HG02852 (cell line): ENCODE data around the gene RHOBTB3.
"Not testable (repeated sequence)": the region's sequence is repeated elsewhere in the genome, so short reads cannot be mapped to it uniquely, and the experiment has no call there.

Experiments
- ATAC-seq: cut with Tn5 transposase; IDR thresholded peaks from one replicate; pipeline ENCODE4 v1.9.1; 2021; ENCODE audit warnings: mild to moderate bottlenecking, moderate library complexity; ENCODE audit not compliant: unreplicated experiment

Gene RHOBTB3

DNA sequence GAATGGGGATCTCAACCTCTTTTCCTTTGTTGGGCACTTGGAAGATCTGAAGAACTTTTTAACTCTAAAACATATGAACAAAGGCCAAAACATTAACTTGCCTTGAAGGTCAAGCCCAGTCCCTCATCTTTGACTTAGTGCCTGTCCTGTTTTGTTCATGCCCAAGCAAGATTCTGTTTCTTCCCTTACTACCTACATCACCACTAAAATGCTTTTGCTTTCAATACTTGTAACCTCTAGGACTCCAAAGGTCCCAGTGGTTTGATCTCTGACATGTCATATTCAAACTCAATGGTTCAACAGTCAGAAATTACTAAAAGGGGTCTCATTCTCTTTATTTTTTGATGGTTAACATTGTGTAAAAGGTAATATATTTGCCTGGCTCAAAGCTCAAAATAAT is 67.4 kb downstream of the RHOBTB3 start:
- no peak for ATAC-seq

DNA sequence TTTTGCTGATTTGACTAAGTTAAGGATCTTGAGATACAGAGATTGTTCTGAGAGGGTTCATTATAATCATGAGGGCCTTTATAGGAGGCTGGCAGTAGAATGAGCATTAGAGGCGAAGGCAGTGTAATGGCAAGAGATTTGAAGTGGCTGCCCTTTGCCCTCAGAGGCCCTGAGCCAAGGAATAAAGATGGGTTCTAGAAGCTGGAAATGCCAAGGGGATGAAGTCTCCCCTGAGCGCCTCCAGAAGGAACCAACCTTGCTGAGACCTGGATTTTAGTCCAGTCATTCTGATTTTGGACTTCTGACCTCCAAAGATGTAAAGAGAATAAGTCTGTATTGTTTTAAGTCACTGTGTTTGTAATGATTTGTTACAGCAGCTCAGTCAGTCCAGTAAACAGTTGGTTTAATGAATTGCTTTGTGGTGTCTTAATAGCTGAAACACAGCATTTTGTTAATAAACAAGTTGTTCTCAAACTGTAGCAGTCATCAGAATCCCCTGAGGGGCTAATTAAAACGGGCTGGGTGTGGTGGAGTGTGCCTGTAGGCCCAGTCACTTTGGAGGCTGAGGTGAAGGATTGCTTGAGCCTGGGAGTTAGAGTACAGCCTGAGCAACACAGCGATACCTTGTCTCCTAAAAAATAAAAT is 68.2 kb downstream of the RHOBTB3 start:
- ATAC-seq: no peak

DNA sequence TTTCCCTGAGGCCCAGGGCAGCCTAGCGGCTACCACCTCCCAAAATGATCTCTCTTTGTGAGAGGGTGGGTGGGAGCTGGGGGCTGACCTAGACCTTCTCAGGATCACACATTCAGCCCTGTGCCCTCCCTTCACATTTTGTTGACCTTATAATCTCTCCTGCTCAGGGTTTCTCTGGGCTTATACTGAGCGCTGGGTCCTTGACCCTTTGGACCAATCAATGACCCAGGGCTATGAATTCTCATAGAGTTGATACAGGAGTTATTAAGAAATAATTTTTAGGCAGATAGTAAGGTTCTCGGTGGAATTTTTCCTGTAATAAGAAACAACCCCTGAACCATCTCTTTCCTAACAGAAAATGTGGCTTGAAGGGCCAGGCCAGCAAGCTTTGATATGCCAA is 69.4 kb downstream of the RHOBTB3 start:
- ATAC-seq: no peak

DNA sequence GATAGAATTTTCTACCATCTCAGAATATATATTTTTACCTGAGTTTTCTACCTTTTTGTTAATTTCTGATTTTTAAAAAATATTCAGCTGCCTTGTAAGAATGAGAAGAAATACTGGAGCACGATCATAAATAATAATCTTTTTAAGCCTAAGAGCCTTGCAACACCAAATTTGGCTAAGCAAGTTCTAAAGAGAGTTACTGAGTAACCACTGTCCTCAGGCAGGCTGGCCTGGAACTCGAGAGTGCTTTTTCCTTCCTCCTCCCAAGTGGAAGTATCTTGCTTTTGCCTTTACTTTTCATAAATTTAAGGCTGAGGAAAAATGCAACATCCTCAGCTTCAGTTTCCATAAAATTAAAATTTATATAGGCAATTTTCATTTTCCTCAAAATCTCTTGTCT is 70.4 kb downstream of the RHOBTB3 start:
- no peak for ATAC-seq

DNA sequence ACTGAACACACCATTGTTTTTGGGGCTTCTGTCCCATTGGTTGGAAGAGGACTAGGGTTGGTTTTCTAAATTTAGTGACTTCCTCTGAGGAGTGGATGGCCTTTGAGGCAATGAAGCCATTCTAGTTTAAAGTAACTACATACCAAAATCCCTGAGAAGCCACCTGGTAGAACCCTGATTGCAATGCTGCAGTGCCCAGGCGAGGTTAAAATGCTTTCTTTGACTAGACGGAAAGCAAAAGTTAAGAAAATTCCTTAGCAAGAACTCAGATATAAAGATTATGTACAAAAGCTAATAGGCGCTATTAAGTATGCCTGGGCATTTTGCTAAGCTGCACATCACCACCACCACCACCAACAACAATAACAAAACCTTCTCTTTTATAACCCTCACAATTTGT is 70.8 kb downstream of the RHOBTB3 start:
- no peak for ATAC-seq

DNA sequence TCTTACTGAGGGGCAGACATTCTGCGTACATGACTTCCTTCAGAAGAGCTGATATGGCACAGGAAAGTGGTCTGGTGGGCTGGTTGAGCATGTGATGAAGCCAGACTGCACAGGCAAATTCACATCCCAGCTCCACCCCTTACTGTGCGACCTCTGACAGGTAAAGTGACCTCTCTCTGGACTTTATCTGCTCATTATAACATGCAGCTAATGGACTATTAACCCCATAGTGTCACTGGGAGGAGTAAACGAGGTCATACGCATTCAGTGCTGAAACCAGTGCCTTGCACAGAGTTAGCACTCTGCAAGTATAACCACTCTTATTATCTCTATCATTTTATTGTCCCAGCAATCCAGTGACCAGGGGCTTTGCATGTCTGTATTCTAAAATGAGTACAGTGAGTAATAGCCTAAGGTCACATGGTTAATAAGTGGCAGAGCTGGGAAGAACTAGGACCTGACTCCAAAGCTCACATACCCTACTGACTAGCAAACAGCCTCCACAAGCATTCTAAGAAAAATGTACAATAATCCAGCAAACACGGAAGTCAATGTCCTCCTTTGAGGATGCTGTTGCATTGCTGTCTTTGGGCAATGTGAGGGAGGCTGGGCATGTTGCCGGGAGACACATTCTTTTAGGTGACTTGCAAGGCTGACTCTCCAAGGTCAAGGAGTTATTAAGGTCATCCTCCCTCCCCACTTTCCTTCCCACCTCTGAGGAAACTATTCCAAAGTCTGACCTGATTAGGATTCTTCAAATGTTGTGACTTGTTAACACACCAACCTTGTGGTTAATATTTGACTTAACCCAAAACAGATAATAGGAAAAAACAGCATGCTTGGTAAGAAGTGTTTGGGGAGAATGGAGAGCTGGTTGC is 72.4 kb downstream of the RHOBTB3 start:
- no peak for ATAC-seq

DNA sequence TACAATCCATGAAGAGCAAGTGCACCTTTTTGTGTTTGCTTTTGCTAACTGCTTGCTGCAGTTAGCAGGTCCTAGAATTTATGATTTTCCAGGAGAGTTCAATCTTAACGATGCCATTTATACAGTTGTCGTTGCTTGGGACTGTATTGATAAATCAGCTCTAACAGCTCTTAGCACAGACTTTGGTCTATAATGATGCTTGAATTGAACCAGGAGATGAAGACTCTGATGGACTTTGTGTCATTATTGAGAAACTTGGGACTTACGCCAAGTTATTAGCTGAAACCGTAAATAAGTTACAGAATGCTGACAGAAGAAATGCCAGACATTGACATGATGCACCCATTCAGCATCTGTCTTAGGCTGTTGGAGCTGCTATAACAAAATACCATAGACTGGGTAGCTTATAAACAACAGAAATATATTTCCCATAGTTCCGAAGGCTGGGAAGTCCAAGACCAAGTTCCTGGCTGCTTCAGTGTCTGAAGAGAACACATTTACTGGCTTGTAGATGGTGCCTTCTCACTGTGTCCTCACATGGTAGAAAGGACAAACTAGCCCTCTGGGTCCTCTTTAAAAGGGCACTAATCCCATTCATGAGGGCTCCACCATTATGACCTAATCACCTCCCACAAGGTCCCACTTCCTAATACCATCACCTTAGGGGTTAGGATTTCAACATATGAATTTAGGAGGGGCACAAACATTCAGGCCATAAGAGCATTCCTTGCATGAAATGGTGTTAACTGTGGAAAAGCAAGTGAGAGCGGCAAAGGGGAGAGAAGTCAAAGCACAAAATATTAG is 73.8 kb downstream of the RHOBTB3 start:
- ATAC-seq: no peak

DNA sequence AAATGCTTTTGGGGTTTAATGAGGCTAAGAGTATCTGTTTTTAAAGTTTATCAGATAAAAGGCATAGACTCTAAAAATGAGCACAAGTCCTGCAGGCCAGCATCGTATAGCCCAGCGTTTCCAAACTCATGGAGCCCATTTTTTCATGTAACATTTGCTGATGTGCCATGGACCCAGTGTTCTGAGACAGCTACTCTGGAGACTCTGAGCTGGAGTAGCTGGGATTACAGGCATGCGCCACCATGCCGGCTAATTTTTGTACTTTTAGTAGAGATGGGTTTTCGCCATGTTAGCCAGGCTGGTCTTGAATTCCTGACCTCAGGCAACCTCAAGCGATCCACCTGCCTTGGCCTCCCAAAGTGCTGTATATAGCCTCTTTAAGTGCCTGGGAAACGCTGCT is 75.6 kb downstream of the RHOBTB3 start:
- no peak for ATAC-seq

DNA sequence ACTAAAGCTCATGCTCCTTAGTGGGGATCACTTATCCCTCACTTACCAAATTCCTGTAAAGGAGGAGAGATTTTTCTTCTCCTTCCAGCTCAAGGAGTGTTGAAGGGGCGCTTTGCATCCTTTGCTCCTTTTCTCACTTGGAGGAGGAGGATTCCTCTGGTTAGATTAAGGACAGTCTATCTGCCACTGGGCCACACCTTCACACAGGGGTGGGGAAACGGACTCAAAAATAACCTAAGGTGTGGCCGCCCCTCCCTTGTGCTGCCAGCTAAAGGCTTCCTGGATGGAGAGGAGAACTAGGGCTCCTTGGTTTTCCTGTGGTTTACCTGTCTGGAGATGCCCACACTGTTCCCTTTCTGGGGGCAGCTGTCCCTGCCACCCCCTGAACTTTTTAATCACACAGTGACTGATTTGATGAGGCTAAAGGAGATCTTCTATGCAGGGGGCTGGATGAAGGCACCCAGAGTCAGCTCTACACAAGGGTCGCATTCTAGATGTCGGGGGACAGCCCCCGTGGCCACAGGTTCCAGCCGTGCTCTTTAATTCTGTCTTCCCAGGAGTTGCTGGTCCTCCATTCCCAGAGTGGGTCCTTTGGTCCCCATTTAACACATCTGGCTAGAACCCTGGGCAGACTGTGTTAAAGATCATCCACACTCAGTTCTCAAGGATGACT is 77.0 kb downstream of the RHOBTB3 start:
- ATAC-seq: peak; percentile 8

DNA sequence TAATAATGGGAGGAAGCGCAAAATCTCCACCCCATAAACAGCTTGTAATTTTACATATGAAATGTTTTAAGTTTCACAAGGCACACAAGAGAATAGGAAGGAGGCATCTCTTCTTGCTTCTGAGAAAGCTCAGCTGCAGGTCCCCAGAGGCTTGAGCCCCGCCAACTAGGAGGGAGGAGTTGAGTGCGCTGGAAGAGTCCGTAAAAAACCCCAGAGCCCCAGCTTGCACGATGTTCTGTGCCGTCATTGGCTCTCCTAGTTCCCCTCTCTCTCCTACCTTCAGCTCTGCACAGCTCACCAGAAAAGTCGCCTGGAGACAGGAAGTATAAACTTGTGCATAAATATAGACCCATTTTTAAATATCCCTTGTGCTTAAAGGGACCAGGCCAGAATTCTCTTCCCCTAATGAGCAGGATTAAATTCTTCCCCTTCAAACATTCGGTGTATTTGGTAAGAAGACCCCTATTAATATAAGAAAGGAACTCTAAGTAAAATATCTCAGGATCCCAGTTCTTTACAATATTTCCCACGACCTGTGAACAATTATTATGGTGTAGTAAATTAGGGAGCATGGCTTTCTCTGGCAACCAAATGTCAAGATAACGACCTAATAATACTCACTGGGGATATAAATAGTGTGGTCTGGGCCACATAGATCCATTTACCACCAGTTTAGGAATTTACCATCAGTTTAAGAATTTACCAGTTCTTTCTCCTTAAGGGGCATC is 77.7 kb downstream of the RHOBTB3 start:
- ATAC-seq: peak; percentile 99

DNA sequence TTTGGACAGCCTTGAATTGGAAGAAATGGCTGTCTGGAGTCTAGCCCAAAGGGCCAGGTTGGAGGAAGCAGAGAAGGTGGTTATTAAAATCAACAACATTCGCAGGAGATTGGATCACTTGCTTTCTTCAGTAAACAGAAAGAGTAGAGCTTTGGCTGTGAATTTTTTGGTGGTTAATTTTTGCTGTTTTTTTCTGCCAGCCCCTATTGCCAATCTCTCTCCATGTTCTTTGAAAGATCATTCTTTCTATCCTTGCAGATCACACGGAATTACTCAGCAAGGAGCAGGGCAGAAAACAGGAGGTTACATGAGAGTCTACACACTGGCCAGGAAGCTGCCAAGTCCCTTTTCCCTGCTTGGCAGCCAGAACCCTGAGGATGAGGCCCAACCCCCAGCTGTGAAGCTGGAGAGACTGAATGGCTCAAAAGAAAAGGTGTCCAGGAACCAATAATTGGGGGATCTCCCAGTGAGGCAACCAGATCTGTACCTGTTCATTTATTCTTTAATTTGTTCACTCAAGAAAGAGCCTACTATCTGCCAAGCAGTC is 78.4 kb downstream of the RHOBTB3 start:
- no peak for ATAC-seq

DNA sequence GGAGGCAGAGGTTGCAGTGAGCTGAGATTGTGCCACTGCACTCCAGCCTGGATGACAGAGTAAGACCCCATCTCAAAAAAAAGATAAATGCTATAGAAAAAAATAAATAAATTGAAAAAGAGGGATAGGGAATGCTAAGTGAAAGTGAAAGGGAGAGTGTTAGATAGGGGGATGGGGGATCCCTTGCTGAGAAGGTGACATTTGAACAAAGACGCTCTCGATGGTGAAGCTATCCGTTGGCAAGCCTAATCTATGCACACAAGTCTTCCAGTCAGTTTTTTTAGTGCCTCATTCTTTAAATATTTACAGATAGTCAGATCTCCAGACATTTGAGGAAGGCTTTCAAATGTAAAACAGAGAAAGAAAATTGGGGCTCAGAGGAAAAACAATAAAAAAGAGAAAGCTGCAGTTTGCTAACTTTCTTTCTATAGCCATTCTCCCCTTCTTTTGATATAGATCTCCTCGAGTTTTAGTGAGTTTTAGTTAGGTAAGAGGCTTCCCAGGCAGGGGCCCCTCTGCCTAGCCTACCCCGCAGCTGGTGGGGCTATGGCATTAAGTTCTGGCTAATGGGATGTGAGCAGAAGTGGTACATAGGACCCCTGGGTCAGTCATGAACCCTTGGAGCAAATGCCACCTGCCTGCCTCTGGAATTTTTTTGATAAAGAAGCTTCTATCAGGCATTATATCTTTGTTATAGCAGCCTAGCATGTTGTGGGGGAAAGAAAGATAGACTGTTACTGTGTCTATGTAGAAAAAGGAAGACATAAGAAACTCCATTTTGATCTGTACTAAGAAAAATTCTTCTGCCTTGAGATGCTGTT is 79.4 kb downstream of the RHOBTB3 start:
- no peak for ATAC-seq

DNA sequence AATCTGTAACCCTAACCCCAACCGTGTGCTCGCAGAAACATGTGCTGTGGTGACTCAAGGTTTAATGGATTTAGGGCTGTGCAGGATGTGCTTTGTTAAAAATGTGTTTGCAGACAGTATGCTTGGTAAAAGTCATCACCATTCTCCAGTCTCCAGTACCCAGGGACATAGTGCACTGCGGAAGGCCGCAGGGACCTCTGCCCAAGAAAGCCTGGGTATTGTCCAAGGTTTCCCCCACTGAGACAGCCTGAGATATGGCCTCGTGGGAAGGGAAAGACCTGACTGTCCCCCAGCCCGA is 79.9 kb downstream of the RHOBTB3 start:
- not testable (repeated sequence) for ATAC-seq

DNA sequence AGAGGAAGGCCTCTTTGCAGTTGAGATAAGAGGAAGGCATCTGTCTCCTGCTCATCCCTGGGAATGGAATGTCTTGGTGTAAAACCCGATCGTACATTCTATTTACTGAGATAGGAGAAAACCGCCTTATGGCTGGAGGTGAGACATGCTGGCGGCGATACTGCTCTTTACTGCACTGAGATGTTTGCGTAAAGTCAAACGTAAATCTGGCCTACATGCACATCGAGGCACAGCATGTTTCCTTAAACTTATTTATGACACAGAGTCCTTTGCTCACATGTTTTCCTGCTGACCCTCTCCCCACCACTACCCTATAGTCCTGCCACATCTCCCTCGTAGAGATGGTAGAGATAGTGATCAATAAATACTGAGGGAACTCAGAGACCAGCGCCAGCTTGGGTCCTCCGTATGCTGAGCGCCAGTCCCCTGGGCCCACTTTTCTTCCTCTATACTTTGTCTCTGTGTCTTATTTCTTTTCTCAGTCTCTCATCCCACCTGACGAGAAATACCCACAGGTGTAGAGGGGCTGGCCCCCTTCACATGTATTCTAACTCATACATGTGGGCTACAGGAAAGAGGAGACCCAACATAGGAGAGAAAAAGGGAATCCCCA is 80.4 kb downstream of the RHOBTB3 start:
- ATAC-seq: not testable (repeated sequence)

DNA sequence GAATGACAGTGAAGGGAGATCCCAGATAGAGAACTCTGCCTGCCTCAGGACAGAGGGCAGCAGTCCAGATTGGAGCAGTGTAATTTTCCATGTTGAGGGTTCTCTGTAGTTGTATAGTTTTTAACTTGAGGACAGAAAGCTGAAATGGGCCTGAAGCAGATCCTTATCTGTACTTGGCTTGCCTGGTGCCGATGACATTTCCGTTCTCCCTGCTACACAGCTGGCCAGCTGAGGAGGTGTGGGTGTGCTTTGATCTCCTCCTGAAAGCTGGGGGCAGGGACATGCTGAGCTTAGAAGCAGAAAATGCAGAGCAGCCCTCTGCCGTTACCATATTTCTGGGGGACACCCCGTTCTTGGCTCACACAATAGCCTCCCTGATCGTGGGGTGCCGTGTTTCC is 80.9 kb downstream of the RHOBTB3 start:
- no peak for ATAC-seq

DNA sequence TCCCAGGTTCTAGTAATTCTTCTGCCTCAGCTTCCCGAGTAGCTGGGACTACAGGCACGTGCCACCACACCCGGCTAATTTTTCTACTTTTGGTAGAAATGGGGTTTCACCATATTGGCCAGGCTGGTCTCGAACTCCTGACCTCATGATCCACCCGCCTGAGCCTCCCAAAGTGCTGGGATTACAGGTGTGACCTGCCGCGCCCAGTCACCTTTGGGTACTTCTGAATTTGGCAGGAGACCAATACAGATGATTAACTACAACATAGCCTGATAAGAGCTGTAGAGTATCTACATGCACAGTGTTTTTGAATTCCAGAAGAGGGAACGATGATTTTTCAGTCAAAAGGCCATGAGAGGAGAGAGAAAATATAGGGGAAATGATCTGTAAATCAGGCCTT is 81.9 kb downstream of the RHOBTB3 start:
- ATAC-seq: not testable (repeated sequence)

DNA sequence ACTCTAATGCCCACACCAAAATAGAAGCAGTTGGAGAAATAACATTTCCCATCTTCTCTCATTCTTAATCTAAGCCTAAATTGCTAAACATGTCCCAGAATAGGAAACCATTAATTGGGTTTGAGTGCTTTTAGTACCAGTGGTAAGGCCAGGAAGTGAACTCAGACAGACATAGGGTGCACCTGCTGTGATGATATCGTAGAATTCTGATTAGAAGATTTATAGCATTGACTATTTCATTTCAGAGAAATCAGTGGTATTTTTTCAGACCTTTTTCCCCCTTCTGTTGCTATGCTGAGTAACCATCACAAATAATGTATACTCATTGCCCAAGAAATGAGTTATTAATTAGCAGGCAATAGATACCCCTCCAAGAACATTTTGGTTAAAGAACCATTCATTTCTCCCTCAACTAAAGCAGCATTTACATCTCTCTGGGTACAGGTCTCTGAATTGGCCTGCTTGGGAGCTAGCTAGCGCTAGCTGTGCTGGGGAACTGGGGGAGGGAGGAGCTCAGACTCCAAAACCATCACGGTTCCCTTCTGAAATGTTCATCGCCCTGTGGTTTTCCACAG is 84.1 kb downstream of the RHOBTB3 start:
- no peak for ATAC-seq

DNA sequence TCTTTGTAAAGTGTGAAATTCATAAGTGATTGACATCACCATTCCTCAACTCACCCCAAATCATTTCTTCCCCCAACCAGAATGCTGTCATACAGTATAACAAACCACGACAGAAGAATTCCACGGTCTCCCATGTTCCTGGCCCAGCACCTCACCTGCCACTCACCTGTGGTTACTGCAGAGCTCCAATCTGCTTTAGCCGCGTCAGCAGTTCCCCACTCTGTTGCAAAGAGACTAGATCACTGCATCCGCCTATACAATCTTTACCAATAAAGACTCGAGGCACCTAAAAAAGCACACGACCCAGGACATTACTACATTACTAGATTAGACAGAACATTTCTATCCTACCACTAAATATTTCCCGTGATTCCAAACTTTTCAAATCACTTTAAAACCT is 85.2 kb downstream of the RHOBTB3 start:
- no peak for ATAC-seq

DNA sequence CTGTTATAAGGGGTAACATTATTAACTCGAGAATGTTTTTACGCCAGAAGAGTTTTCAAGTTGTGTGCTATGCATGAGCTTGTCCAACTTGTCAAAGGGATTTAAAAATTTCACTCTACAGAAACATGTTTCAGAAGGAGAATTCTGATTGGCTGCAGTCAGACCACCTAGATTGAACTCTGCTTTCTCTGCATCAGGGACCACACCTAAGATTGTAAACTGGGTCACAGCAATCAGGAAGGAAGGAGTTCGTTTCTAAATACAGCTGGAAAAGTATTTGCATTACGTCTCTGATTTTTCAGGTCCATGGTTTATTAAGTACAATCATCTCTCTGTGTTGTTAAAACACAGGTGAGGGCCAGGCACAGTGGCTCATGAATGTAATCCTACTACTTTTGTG is 85.6 kb downstream of the RHOBTB3 start:
- ATAC-seq: no peak
